GM21528 (cell line): ENCODE measurements around the gene NAT10.

Experiments
- ATAC-seq: cut with Tn5 transposase; IDR thresholded peaks from one replicate; pipeline ENCODE4 v1.9.1; 2021; ENCODE audit warnings: mild to moderate bottlenecking, moderate library complexity; ENCODE audit not compliant: unreplicated experiment, low FRiP score

The NAT10 gene

GRCh38 chr11:34105957-34106504 is 602 bp downstream of the NAT10 start:
- no peak for ATAC-seq

GRCh38 chr11:34111722-34112270 is 6.4 kb downstream of the NAT10 start:
- no peak for ATAC-seq

GRCh38 chr11:34114014-34114413 is 8.6 kb downstream of the NAT10 start:
- no peak for ATAC-seq

- ATAC-seq = no peak
Measured at GRCh38 chr11:34114471-34114870, 9.0 kb downstream of the NAT10 start.

- no peak for ATAC-seq
Measured at GRCh38 chr11:34120651-34121050, 15.2 kb downstream of the NAT10 start.

- ATAC-seq = no peak
Measured at GRCh38 chr11:34124885-34125668, 19.6 kb downstream of the NAT10 start.

GRCh38 chr11:34126959-34127848 is 21.8 kb downstream of the NAT10 start:
- ATAC-seq = no peak

GRCh38 chr11:34128824-34129223 is 23.4 kb downstream of the NAT10 start:
- no peak for ATAC-seq

- no peak for ATAC-seq
Measured at GRCh38 chr11:34132261-34132965, 27.0 kb downstream of the NAT10 start.

- ATAC-seq = peak; percentile 58
Measured at GRCh38 chr11:34134765-34135164, 29.3 kb downstream of the NAT10 start.

GRCh38 chr11:34135439-34135838 is 30.0 kb downstream of the NAT10 start:
- ATAC-seq = no peak

- ATAC-seq = no peak
Measured at GRCh38 chr11:34136420-34136819, 31.0 kb downstream of the NAT10 start.

- ATAC-seq = no peak
Measured at GRCh38 chr11:34139346-34139745, 33.9 kb downstream of the NAT10 start.

- no peak for ATAC-seq
Measured at GRCh38 chr11:34140149-34140548, 34.7 kb downstream of the NAT10 start.

GRCh38 chr11:34143048-34143447 is 37.6 kb downstream of the NAT10 start:
- no peak for ATAC-seq

- ATAC-seq = peak; percentile 47
Measured at GRCh38 chr11:34145073-34145472, 39.6 kb downstream of the NAT10 start.

GRCh38 chr11:34145847-34146381 is 40.5 kb downstream of the NAT10 start:
- ATAC-seq = no peak

GRCh38 chr11:34146411-34146810 is 41.0 kb downstream of the NAT10 start:
- ATAC-seq = no peak

- no peak for ATAC-seq
Measured at GRCh38 chr11:34146866-34147265, 41.4 kb downstream of the NAT10 start.

- ATAC-seq = no peak
Measured at GRCh38 chr11:34147581-34147980, 42.2 kb downstream of the NAT10 start.
